ENCODE data around the gene TAS2R19.
"Not testable (repeated sequence)": the region's sequence is repeated elsewhere in the genome, so short reads cannot be mapped to it uniquely, and the experiment has no call there.

The TAS2R19 gene

DNA sequence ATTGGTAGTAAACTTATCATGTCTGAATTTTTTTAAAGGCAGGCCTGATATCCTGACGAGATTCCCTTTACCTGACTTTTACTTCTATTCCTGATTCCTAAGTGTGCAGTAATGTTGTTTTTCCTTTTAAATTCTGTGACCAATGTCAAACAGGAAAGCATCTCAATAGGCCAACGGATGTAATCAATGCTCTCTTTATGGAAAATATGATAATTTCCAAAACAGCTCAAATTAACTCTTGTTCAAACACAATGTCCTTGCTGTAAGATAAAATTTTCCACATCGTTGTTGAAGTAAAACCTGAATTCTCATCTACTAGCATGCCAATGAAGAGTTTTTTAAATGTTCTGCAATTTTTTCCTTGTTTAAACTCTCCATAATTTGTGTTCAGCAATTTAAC, 16.8 kb upstream of the TAS2R19 start:
- Histone ChIP-seq H3K27me3 (ENCODE audit: control insufficient read depth, insufficient read depth, low read length) (no peaks in the 10 kb centered on the region), H3K4me3 (ENCODE audit: low read length) (no peak overlapping the region), H3K9ac (ENCODE audit: low read length) (no peak overlapping the region), H3K36me3 (ENCODE audit: control insufficient read depth, insufficient read depth, low read length) (no peaks in the 10 kb centered on the region), H3K9me3 (ENCODE audit: control insufficient read depth, low read length) (no peaks in the 10 kb centered on the region), H3K4me1 (ENCODE audit: control insufficient read depth, insufficient read depth, low read length) (no peaks in the 10 kb centered on the region)

DNA sequence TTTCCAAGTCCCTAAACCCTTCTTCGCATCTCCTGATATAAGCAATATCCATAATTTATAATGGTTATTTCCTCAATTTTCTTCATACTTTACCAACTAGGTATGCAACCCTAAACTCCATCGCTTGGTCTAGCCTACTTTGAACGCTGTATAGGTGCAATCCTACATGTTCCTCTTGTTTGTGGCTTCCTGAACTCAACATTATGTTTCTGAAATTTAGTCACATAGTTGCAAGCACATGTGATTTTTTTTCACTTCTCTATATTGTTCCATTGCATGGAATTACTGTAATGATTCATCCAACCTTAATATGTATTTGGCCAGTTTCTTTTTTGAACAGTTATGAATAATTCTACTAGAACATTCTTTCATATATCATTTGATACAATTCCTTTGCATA, 11.5 kb upstream of the TAS2R19 start:
- H3K36me3 ChIP-seq (ENCODE audit: control insufficient read depth, insufficient read depth, low read length); H3K4me3 ChIP-seq (ENCODE audit: low read length); H3K9me3 ChIP-seq (ENCODE audit: control insufficient read depth, low read length); H3K9ac ChIP-seq (ENCODE audit: low read length); H3K4me1 ChIP-seq (ENCODE audit: control insufficient read depth, insufficient read depth, low read length); H3K27me3 ChIP-seq (ENCODE audit: control insufficient read depth, insufficient read depth, low read length): not testable (repeated sequence)

DNA sequence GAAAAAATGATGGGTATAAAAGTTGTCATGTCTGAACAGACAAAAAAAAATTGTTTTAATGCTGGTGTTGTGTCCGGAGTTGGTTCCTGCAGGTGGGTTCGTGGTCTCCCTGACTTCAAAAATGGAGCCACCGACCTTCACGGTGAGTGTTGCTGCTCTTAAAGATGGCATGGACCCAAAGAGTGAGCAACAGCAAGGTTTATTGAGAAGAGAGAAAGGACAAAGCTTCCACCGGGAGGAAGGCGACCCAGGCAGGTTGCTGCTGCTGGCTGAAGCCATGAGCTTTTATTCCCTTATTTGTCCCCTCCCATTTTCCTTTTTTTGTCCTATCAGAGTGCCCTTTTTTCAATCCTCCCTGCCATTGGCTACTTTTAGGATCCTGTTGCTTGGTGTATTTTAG, 8.9 kb upstream of the TAS2R19 start, which contains the start of gene TAS2R31:
TSS of gene TAS2R31 (minus strand) at position 101 of the 400 bp plus-strand sequence. CDS start at position 29, 72 bp downstream.
- H3K36me3 ChIP-seq (ENCODE audit: control insufficient read depth, insufficient read depth, low read length), result no peaks in the 10 kb centered on the region
- no peaks in the 10 kb centered on the region for H3K9me3 ChIP-seq (ENCODE audit: control insufficient read depth, low read length)
- H3K9ac ChIP-seq (ENCODE audit: low read length), result no peak within 1 kb of the TSS
- no peak within 1 kb of the TSS for H3K4me3 ChIP-seq (ENCODE audit: low read length)
- no peaks in the 10 kb centered on the region for H3K4me1 ChIP-seq (ENCODE audit: control insufficient read depth, insufficient read depth, low read length)
- no peaks in the 10 kb centered on the region for H3K27me3 ChIP-seq (ENCODE audit: control insufficient read depth, insufficient read depth, low read length)

DNA sequence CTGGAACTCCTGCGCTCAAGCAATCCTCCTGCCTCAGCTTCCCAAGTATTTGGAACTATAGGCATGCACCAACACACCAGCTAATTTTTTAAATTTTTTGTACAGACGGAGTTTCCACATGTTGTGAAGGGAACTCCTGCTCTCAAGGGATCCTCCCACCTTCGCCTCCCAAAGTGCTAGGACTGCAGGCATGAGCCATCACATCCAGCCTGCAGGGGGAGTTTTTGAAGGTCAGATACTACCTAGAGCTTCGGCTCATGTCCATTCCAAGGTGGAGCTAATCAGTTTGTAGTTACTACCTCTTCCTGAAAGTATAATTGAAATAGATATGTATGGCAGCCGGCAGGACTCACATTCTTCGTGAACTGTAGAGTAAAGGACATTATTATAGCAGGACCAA, 3.7 kb upstream of the TAS2R19 start:
- no peaks in the 10 kb centered on the region for H3K36me3 ChIP-seq (ENCODE audit: control insufficient read depth, insufficient read depth, low read length)
- H3K4me1 ChIP-seq (ENCODE audit: control insufficient read depth, insufficient read depth, low read length), result no peaks in the 10 kb centered on the region
- H3K9me3 ChIP-seq (ENCODE audit: control insufficient read depth, low read length), result no peaks in the 10 kb centered on the region
- H3K27me3 ChIP-seq (ENCODE audit: control insufficient read depth, insufficient read depth, low read length), result no peaks in the 10 kb centered on the region
- H3K4me3 ChIP-seq (ENCODE audit: low read length), result no peak overlapping the region
- H3K9ac ChIP-seq (ENCODE audit: low read length), result no peak overlapping the region

DNA sequence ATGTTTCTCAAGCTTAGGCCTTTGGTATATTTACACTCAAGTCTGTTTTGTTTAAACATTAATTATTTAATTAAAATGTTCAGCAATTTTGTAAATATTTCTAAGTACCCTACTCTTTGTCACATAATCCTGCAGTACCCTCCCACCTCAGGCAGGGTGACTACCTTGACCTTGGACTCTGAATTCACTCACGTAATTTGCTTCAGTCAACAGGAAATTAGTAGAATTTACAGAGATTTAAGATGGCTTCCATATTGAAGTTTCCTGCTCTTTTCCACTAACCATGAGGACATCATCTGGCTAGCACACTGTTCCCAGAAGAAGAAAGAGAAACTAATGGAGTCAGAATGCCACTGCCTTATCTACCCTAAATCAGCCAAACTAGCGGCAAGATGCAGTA, 967 bp upstream of the TAS2R19 start:
- H3K4me1 ChIP-seq (ENCODE audit: control insufficient read depth, insufficient read depth, low read length), result no peaks in the 10 kb centered on the region
- H3K36me3 ChIP-seq (ENCODE audit: control insufficient read depth, insufficient read depth, low read length), result no peaks in the 10 kb centered on the region
- H3K4me3 ChIP-seq (ENCODE audit: low read length), result no peak overlapping the region
- no peaks in the 10 kb centered on the region for H3K27me3 ChIP-seq (ENCODE audit: control insufficient read depth, insufficient read depth, low read length)
- H3K9me3 ChIP-seq (ENCODE audit: control insufficient read depth, low read length), result no peaks in the 10 kb centered on the region
- no peak overlapping the region for H3K9ac ChIP-seq (ENCODE audit: low read length)

DNA sequence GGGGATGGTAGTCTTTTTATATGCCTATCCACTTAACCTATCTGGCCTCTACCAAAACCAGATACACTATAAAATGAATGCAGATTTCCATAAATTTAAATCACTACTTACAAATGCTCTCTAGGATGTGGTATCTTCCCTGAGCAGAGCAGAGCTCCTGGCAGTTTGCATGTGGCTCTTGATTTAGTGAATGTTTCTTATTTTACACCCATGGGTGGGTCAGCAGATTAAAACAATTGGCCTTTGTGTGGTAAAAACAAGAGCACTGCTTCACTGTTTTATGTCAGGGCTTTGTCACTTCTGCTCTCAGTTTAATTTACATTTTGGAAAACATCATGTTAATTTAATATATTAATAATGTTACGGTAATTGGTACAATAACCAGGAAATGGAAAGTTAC, 5.5 kb downstream of the TAS2R19 start:
- peaks cover 13% of the 10 kb centered on the region for H3K4me1 ChIP-seq (ENCODE audit: control insufficient read depth, insufficient read depth, low read length)
- H3K9me3 ChIP-seq (ENCODE audit: control insufficient read depth, low read length), result no peaks in the 10 kb centered on the region
- no peaks in the 10 kb centered on the region for H3K36me3 ChIP-seq (ENCODE audit: control insufficient read depth, insufficient read depth, low read length)
- H3K9ac ChIP-seq (ENCODE audit: low read length), result no peak overlapping the region
- H3K27me3 ChIP-seq (ENCODE audit: control insufficient read depth, insufficient read depth, low read length), result no peaks in the 10 kb centered on the region
- H3K4me3 ChIP-seq (ENCODE audit: low read length), result no peak overlapping the region

DNA sequence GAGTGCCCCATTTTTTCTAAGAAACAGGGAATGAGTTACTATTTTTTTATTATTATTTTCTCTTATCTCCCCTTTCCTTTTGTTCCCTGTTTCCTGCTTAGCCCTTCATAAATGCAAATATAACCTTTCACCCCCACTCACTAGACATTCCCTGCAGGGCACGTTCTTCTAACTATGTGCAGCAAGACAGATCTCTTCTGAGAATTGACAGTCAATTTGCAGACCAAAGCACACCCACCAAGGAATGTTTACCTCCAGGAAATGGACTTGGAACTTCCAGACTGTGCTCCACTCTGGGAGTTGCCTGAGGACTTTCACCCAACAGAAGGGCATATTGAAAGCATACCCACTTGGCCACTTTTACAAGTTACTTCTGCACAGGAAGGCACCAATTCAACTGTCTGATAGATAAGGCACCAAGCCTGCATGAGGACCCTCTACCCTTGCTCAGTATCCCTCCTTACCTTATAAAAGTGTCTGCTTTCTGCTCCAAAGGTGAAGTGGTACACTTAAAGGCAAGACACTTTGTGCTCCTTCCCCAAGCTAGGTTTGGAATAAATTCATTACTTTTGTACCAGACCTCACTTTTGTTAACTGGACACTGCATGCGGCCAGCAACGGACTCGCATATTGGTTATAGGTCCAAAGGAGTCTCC, 6.5 kb downstream of the TAS2R19 start:
- Histone ChIP-seq H3K9me3 (ENCODE audit: control insufficient read depth, low read length) (no peaks in the 10 kb centered on the region), H3K27me3 (ENCODE audit: control insufficient read depth, insufficient read depth, low read length) (no peaks in the 10 kb centered on the region), H3K9ac (ENCODE audit: low read length) (no peak overlapping the region), H3K4me3 (ENCODE audit: low read length) (no peak overlapping the region), H3K4me1 (ENCODE audit: control insufficient read depth, insufficient read depth, low read length) (peaks cover 13% of the 10 kb centered on the region), H3K36me3 (ENCODE audit: control insufficient read depth, insufficient read depth, low read length) (no peaks in the 10 kb centered on the region)

DNA sequence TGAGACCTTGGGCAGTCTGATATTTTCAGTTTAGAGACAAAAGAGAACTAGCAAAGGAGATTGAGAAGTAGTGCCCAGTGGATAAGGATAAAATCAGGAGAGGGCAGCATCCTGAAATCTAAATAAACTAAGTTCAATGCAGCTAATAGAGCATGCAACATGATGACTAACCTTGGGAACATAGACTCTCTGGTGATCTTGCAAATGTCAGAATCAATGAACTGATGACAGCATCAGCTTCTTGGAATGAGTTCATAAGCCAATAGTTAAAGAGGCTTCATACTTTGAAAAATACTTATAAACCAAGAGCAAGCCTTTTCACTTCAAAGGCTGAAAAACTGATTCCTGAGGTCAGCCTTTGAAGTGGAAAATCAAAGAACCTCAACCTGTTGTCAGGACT, 8.2 kb downstream of the TAS2R19 start:
- H3K9me3 ChIP-seq (ENCODE audit: control insufficient read depth, low read length), result no peaks in the 10 kb centered on the region
- H3K4me1 ChIP-seq (ENCODE audit: control insufficient read depth, insufficient read depth, low read length), result peaks cover 13% of the 10 kb centered on the region
- H3K27me3 ChIP-seq (ENCODE audit: control insufficient read depth, insufficient read depth, low read length), result no peaks in the 10 kb centered on the region
- no peaks in the 10 kb centered on the region for H3K36me3 ChIP-seq (ENCODE audit: control insufficient read depth, insufficient read depth, low read length)
- no peak overlapping the region for H3K4me3 ChIP-seq (ENCODE audit: low read length)
- no peak overlapping the region for H3K9ac ChIP-seq (ENCODE audit: low read length)

DNA sequence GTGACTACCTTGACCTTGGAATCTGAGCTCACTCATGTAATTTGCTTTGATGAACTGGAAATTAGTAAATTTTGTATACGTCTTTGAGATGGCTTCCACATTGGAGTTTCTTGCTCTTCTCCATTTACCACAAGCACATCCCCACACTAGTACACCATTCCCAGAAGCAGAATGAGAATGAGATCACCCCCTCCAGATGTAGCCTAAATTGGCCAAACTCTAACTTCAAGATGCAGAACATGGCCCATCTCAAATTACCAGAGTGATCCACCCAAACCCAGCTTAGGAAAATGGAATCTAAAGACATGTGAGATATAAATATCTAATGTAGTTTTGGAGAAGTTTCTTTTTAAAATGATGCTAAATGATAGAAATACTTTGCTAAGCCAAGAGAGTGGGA, 14.8 kb downstream of the TAS2R19 start:
- H3K4me1 ChIP-seq (ENCODE audit: control insufficient read depth, insufficient read depth, low read length), result no peaks in the 10 kb centered on the region
- H3K9ac ChIP-seq (ENCODE audit: low read length), result no peak overlapping the region
- no peaks in the 10 kb centered on the region for H3K36me3 ChIP-seq (ENCODE audit: control insufficient read depth, insufficient read depth, low read length)
- no peaks in the 10 kb centered on the region for H3K9me3 ChIP-seq (ENCODE audit: control insufficient read depth, low read length)
- no peaks in the 10 kb centered on the region for H3K27me3 ChIP-seq (ENCODE audit: control insufficient read depth, insufficient read depth, low read length)
- no peak overlapping the region for H3K4me3 ChIP-seq (ENCODE audit: low read length)

DNA sequence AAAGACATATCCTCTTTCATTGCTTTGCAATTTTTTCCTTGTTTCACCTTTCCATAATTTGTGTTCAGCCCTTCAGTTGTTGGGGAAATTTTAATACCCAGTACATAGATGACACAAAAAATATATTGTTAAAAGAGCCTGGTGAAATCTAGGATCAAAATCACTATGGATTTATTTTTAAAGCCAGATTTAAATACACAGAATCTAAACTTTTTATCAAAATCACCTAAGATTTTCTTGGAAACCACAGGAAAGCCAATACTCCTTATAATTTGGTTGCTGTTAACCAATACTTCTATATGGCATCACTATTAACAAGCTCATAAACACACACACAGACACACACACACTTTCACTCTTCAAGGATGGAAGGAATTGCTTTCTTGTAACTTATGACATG, 24.2 kb downstream of the TAS2R19 start, which contains the start of gene TAS2R20:
TSS of gene TAS2R20 (minus strand) at position 101 of the 400 bp plus-strand sequence. CDS start 429 bp downstream, outside the sequence.
- H3K36me3 ChIP-seq (ENCODE audit: control insufficient read depth, insufficient read depth, low read length), result no peaks in the 10 kb centered on the region
- H3K4me1 ChIP-seq (ENCODE audit: control insufficient read depth, insufficient read depth, low read length), result no peaks in the 10 kb centered on the region
- no peaks in the 10 kb centered on the region for H3K27me3 ChIP-seq (ENCODE audit: control insufficient read depth, insufficient read depth, low read length)
- H3K9ac ChIP-seq (ENCODE audit: low read length), result no peak within 1 kb of the TSS
- H3K9me3 ChIP-seq (ENCODE audit: control insufficient read depth, low read length), result no peaks in the 10 kb centered on the region
- H3K4me3 ChIP-seq (ENCODE audit: low read length), result no peak within 1 kb of the TSS

DNA sequence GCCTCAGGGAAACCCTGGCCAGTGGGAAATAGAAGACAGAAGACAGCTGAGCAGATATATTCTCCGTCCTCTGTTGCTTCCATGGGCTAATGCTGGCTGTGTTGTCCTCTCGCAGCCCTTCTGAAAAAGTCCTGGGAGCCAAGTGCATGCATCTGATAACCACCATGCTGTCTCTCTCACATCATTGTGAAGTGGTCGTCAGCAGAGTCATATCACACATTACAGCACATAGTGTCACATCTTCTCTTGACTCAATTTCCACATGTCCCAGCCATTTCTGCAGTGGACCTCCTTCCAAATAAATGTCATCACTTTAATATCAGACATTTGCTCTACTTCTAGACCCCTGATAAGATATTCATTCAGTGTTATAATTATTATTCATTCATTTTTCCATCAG, 28.1 kb downstream of the TAS2R19 start:
- H3K27me3 ChIP-seq (ENCODE audit: control insufficient read depth, insufficient read depth, low read length), result no peaks in the 10 kb centered on the region
- no peaks in the 10 kb centered on the region for H3K36me3 ChIP-seq (ENCODE audit: control insufficient read depth, insufficient read depth, low read length)
- H3K4me1 ChIP-seq (ENCODE audit: control insufficient read depth, insufficient read depth, low read length), result no peaks in the 10 kb centered on the region
- no peak overlapping the region for H3K4me3 ChIP-seq (ENCODE audit: low read length)
- H3K9me3 ChIP-seq (ENCODE audit: control insufficient read depth, low read length), result no peaks in the 10 kb centered on the region
- no peak overlapping the region for H3K9ac ChIP-seq (ENCODE audit: low read length)

DNA sequence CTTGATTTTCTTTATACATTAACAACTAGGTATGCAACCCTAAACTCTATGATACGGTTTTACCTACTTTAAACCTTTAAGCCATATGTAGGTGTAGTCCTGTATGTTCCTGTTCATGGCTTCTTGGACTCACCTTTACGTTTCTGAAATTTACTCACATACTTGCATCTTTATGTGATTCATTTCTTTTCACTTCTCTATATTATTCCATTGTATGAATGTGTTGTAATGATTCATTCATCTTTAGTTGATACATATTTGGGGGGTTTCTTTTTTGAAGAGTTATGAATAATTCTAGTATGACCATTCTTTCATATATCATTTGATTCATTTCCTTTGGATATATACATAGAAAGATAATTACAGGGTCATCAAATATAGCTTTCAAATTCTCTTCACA, 33.3 kb downstream of the TAS2R19 start:
- Histone ChIP-seq H3K36me3 (ENCODE audit: control insufficient read depth, insufficient read depth, low read length) (no peaks in the 10 kb centered on the region), H3K4me3 (ENCODE audit: low read length) (no peak overlapping the region), H3K9me3 (ENCODE audit: control insufficient read depth, low read length) (no peaks in the 10 kb centered on the region), H3K9ac (ENCODE audit: low read length) (no peak overlapping the region), H3K4me1 (ENCODE audit: control insufficient read depth, insufficient read depth, low read length) (no peaks in the 10 kb centered on the region), H3K27me3 (ENCODE audit: control insufficient read depth, insufficient read depth, low read length) (no peaks in the 10 kb centered on the region)

DNA sequence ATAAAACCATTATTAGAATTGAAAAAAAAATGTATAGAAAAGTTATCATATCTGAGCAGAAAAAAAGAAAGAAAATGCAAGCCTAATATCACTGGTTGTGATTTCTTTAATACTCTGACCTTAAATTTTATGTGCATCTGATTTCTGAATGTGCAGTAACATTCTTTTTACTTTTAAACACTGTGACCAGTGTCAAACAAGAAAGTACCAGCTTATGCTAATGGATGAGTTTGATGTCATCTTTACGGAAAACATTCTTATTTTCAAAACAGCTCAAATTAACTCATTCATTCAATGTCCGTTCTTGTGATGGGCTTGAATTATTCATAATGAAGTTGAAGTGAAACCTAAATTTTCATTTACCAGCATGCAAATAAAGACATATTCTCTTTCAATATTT, 35.6 kb downstream of the TAS2R19 start, which contains the start of gene TAS2R50:
TSS of gene TAS2R50 (minus strand) at position 101 of the 400 bp plus-strand sequence. CDS start at position 49, 52 bp downstream.
- no peaks in the 10 kb centered on the region for H3K9me3 ChIP-seq (ENCODE audit: control insufficient read depth, low read length)
- H3K27me3 ChIP-seq (ENCODE audit: control insufficient read depth, insufficient read depth, low read length), result no peaks in the 10 kb centered on the region
- no peak within 1 kb of the TSS for H3K9ac ChIP-seq (ENCODE audit: low read length)
- H3K4me3 ChIP-seq (ENCODE audit: low read length), result no peak within 1 kb of the TSS
- H3K36me3 ChIP-seq (ENCODE audit: control insufficient read depth, insufficient read depth, low read length), result no peaks in the 10 kb centered on the region
- no peaks in the 10 kb centered on the region for H3K4me1 ChIP-seq (ENCODE audit: control insufficient read depth, insufficient read depth, low read length)
